Hematopoietic multipotent progenitor cell treated with erythropoietin and hydrocortisone succinate and interleukin-3 and kit ligand, for 8 days (in vitro differentiated cells): ENCODE data around the gene UBE2V1.
A peak's percentile ranks its signal among the peaks of the same experiment; 100 is the strongest.

Experiments used
- DNase-seq: peaks from one replicate; pipeline ENCODE4 v3.0.0-alpha.2; 2015

UBE2V1 gene

DNA sequence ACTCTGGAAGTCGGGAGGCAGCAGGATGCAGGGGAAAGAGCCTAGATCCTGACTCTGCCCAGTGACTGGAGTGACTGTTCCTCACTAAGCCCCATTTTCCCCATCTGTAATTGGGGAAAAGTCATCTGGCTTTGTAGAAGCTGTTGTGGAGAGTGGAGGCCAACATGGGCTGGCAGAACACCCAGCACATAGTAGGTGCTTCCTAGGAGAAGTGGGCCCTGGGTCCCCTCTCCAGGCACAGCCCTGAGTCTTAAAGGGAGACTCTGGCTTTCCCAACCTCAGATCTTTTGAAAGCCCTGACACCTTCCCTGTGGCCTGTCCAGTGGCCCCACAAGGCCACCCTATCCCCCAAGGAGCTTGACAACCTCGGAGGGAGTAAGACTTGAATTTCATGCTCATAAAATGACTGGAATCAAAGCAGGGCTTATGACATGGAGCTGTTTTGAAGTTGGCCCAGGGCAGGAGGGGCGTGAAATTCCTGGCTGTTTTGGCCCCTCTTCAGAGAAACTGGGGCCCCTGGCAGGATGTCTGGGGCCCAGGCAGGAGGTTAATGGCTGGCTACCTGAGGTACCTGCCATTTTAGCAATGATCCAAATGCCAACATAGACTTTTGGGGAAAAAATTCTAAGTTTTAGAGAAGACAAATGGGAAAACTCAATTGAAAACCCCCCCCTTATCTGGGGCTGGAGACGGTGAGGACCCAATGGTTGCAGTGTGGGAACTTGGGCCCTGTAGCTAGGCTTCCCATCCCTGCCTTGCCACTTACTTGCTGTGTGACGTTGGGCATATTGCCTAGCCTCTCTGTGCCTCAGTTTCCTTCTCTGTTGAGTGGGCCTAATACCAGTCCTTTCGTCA lies 51.6 kb downstream of the UBE2V1 start:
- no peak for DNase-seq

DNA sequence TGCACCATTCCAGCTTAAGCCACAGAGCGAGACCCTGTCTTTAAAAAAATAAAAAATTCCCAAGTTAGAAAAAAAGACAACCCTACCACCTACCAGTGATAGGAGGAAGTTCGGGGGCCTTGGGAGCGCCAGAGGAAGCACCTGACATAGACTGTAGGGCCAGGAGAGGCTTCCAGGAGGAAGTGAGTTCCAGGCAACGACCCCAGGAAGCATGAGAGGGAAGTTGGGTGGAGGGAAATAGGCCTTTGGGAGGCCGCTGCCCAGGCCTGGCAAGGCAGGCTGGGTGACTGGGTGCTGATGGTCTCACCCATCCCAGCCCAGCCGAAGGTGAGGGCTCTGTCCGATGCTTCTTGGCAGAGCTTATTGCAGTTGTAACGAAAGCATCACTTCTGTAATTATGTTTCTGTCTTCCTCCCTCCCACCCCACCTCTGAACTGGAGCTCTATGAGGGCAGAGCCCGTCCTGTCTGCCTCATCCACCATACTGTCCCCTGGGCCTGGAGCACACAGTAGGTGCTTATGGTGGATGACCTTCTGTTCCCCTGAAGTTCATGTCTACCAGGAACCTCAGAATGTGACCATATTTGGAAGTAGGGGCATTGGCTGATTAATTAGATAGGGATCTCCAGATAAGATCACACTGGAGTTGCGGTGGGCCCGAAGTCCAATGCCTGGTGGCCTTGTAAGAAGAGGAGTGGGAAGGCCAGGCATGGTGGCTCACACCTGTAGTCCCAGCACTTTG lies 54.1 kb downstream of the UBE2V1 start:
- DNase-seq = no peak

DNA sequence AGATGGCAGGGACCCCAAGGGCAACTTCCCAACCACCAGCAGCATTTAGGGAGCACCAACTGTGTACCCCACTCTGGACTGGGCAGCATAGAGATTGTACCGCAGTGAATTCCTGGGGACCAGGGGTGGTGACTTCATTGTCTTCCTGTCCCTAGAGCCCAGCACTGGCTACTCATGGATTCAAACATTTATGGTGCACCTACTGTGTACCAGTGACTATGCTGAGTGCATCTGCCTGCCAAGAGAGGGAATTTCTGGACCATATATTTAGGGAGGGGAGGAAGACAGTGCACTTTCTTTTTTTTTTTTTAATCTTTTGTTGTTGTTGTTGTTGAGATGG lies 55.3 kb downstream of the UBE2V1 start:
- DNase-seq = no peak

DNA sequence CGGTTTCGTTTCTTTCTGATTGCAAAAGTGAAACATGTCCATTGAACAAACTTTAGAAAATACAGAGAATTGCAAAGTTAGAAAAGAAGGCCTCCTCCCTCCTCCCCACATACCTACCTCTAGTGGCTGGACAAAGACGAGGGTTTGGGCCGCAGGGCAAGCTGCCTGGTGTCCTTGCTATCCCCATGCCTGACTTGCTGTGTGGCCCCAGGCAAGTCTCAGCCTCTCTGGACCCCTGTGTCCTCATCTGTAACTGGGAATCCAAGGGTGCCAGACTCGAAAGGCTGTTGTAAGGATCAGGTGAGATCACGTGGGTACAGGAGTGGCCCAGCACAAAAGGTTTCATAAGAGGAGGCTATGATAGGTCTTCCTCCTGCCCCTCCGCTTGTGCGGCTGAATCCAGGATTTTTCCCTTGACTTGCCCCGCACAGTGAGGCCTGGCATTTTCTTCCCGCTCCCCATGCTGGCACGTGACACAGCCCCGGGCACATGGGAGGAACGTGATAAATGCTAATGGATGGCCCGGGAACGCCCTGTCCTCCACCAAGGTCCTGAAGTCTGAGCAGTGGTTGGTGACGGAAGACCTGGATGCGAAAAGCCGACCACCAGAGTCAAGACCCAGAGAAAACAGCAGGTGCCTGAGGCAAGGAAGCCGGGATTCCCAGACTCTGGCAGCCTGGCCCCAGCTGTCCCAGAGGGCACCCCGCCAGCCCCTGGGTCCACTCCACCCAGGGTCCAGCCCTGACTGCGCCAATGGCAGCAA lies 55.8 kb downstream of the UBE2V1 start:
- DNase-seq = no peak

DNA sequence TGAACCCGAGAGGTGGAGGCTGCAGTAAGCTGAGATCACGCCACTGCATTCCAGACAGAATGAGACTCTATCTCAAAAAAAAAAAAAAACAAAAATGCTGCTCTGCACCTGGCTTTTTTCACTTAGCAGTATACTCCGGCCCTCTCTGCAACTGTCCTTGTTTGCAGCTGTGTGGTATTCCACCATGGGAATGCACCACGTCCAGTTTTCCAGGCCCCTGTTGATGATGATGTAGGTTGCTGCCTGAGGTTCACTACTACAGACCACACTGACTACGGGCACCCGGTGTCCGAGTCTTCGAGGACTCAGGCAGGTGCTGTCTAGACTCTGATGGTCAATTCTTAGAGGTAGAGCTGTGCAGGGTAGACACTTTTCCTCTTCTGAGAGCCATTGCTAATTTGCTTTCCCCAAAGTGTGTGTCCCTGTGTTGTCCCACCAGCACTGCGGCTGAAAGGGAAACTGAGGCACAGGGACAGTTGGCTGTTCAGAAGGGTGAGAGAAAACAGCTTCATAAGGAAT lies 56.5 kb downstream of the UBE2V1 start:
- DNase-seq = no peak

DNA sequence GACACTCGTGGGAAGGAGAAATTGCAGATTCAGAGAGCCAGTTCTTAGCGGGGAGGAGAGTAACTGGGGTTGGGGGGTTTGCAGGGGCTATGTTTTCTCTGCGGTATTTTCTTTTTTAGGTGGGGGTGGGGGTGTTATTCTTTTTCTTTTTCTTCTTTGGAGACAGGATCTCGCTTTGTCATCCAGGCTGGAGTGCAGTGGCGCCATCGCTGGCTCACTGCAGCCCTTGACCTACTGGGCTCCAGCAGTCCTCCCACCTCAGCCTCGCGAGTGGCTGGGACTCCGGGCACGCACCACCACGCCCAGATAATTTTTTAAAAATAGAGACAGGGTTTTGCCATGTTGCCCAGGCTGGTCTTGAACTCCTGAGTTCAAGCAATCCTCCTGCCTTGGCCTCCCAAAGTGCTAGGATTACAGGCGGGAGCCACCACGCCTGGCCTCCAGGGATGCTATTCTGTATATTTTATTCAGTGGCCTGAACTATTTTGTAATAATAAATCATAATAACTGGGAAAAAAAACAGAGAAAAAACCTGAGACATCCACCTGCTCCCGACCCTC lies 57.3 kb downstream of the UBE2V1 start:
- no peak for DNase-seq

DNA sequence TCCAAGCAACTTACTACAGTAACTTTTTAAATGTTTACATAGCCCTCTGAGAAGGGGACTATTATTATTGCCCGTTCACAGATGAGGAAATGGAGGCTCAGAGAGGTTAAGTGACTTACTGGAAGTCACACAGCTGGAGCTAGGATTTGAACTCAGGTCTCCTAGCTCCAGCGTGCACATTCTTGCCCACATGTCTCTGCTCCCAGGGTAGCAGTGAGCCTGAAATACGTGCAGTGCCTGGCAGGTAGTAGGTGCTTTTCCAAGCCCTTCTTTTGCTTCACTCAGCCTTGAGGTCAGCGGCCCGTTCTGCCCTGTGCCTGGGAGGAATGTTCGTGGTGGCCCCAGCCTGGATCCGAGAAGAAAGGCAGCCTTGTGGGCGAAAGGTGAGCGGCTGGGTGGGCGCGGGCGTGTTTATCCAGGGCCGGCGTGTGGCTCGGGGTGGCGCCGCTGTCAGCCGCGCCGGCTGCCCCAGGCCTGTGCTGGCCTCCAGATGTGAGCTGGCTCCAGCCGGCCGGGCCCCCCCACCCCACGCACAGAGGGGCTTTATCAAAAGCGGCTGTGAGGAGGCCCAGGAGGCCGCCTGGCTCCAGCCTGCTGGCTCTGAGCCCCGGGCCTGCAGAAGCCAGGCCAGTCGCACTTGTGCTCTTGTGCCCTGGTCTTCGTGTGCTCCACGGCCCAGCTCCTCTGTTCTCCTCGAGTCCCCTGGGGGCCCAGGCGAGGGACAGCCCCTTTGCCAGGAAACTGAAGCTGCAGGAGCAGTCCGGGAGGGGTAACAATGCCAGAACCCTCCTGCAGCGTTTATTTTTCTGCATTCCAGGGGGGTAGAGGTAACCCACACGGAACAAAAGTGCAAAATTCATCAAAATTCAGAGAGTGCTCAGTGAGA lies 58.1 kb downstream of the UBE2V1 start:
- DNase-seq = no peak

DNA sequence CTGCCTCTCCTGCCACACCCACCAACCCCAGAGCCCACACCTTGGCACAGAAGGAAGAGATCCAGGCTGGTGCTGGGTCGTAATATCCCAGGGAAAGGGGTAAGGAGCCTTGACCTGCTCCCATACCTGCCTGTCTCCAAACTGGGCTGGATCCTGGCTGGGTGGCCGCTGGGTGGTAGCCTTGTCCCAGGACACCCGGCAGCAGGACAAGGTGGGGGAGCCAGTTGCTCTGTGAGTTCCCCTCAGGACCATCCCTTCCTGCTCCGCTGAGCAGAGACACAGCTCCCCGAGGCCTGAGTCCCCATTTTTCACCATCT lies 58.8 kb downstream of the UBE2V1 start:
- no peak for DNase-seq

DNA sequence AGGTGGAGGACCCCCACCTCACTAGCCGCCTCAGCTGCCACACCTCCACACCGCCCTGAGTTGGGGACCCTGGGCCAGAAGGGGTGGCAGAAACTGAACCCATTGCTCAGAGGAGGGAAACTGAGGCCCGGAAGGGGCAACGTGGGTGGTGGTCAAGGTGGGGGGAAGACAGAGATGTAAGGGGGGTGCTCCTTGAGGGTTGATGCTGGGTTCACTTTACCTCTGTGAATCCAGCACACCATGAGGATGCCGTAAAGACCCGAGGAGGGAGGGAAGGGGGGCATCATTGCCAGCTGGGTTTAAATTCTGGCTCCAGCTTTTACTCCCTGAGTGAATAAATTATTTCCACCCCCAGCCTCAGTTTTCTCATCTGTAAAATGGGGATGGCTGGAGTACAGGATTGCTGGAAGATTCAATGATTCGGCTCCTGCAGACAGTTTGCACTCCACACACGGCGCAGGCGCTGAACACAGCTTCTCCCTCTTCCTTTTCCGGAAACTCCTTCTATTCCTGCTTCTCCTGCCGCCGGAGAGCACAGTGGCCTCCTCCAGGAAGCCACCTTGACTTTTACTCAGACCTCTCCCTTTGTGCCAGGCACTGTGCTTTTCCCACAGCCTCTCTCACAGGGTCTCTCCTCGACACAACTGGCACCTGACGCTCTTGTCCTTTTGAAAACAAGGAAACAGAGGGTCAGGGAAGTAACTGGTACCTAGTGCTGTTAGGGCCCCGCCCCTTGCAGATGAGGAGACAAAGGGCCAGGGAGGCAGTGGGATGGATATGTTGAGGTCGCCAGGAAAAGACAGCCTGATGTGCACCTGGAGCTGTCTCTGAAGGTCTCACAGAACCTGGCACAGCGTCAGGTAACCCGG lies 59.4 kb downstream of the UBE2V1 start:
- no peak for DNase-seq

DNA sequence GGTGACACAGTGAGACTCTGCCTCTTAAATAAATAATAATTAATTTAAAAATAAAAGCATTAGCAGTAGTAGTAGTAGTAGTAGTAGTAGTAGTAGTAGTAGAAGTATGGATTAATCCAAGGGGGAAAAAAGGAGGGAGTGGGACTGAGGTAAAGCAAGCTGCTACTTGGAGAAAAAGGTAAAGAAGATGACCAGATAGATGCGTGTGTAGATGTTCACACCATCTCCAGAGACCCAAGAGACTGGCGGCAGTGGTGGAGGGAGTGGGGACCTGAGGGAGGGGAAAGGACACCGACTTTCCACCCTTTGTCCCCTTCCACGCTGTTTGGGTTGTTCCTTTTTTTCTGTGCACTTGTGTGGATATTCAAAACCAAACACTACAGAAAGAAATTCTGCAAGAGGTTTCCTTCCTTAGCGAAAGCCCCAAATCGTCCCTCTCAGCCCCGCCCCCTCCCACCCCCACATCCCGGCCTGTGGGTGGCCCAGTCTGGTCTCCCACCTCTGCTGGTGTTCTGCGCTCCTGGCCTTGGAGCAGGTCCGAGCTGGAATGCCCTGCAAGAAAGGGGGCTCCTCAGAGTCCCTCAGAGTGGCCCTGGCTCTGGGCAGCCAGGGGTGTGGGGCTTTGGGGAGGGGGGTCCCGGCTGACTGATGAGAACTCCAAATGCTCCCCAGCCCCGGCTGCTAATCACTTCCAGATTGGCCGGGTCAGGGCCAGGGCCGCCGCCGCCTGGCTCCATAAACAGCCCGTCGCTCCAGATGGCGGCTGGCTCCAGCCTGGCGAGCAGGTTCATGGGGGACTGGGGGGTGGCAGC lies 60.2 kb downstream of the UBE2V1 start:
- no peak for DNase-seq

DNA sequence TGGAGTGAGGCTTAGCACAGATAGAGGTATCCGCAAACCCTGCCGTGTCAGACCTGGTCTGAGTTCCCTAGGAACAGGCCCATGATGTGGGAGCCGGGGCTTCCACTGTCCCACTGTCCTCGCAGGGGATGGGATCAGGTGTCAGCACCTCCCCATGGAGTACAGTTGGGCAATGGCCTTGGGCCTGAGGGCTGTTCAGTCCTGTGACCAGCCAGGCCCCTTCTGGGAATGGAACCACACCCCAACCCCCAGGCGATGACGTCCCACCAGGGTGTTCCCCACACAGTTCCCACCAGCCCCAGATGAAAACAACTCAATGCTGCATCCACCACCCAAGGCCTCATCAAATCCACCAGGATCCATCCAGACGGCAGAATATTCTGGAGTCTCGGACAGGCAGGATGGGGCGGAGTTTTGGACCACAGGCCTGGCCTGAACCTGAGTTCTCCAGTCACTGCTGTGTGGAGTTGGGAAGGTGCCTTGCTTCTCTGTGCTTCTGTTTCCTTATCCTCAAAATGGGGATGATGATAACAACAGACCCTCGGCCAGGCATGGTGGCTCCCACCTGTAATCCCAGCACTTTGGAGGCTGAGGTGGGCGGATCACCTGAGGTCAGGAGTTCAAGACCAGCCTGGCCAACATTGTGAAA lies 62.2 kb downstream of the UBE2V1 start:
- no peak for DNase-seq

DNA sequence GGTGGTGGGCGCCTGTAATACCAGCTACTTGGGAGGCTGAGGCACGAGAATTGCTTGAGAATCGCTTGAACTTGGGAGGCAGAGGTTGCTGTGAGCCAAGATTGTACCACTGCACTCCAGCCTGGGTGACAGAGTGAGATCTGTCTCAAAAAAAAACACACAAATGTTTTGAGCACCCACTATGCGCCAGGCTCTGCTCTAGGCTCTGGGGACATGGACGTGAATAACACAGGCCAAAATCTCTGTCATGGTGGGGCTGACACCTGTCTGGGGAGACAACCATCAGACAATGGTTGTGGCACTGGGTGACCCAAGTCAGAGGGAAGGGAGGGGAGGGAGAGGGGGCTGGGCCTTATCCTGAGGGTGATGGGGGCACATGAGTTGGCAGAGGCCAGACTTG lies 62.7 kb downstream of the UBE2V1 start:
- no peak for DNase-seq

DNA sequence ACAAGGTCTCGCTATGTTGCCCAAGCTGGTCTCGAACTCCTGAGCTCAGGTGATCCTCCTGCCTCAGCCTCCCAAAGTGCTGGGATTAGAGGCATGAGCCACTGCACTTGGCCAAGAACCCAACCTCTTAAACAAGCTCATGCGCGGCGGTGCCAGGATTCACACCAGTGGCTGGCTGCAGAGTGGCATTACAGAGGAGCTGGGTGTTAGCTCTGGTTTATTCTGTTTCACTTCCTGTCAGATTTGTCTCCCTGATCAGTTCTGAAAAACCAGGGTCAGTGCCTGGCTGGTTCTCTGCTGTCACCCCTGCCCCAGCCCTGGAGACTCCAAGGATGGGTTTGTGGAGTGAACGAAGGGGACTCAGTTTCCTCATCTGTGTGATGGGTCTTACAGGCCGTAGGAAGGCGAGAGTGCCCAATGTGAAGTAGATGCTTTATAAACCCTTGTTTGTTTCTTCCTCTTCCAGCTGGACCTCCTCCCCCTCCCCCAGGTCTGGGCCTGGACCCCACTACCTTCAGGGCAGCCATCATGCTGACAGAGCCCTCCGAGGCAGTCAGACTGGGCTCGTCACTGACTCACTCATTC lies 63.4 kb downstream of the UBE2V1 start:
- no peak for DNase-seq

DNA sequence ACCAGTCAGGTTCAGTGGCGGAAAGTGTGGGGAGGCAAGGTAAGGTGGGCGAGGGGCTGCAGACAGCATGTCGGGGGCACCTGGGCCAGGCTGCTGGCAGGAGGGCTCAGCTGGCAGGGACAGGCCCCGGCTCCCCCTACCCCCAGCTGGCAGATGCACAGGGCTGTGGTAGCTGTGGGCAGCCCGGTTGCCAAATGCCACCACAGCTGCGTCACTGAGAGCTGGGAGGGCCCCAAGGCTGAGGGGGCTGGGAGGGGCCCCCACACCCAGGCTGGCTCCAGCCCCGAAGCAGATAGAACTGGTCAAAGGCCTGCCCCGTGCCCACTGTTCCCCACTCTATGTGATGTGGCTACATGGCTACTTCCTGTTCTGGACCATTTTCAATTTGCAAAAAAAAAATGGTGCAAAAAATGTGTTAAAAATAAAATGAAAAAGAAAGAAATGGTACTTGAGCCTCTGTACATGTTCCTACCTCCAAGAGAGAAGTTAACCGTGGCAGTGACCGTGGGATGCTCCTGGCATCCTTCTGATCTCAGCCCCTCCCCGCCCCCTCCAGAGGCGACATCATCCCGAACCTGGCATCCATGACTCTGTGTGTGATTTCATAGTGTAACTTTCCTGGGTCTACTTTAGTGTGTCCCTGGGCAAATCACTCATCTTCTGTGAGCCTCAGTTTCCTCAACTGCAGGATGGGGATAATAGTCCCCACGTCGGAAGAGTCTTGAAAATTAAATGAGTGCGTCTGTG lies 64.4 kb downstream of the UBE2V1 start:
- DNase-seq = peak; percentile 14

DNA sequence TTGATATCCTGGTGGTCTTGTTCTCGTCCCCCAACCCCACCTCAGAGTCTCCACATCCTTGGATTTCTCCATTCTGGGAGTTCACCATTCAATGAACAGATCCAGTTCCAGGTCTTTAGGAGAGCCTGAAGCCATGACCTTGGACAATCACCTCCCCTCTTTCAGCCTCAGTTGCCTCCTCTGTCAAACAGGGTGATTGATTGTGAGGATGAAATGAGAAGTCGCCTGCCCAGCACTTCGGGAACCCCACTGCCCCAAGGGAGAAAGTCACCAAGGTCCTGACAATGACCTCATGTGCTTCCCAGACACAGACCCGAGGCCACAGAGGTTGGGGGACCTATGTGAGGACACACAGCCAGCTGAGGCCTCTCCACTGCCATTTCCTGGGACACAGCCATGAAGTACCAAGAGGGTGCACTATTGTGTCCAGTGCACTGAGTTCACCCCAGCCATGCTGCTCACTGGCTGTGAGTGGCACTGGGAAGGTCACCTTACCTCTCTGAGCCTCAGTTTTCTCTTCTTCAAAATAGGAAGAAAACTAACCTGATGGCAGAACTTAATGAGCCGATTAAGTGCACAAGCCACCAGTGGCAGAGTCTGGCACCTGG lies 68.5 kb downstream of the UBE2V1 start:
- DNase-seq = no peak

DNA sequence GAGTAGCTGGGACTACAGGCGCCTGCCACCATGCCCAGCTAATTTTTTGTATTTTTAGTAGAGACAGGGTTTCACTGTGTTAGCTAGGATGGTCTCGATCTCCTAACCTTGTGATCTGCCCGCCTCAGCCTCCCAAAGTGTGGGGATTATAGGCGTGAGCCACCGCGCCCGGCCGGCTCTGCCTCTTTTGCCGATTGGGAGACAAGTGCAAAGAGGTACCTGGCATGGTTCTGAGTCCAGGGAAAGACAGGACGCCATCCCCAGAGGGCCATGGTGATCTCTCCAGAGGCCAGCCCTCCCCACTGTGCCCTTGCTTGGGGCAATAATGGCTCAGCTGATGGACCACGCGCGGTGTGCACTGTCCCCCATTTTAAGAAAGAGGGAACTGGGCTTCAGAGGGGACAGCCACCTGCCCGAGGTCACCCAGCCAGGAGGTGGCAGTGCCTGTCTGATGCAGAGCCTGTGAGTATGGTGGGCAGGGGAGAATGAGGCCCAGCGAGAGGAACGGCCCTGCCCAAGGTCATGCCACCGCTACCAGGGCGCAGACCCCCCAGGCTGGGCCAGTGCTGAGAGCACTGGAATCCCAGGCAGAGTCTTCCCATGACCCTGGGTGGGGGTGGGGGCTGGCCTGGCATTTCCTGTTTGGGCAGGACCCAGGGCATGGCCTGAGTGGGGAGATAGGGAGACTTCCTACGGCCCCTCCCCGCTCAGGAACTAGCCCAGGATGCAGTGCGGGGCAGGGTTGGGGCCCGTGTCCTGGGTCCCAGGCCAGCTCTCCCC lies 69.2 kb downstream of the UBE2V1 start:
- DNase-seq = no peak
